ENCODE results near the gene AGPAT4. TPM values are rescaled to one million over a fixed set of nuclear protein-coding genes. Genes with fewer than 3 reads are reported as not detected.
A peak's percentile ranks its signal among the peaks of the same experiment; 100 is the strongest.

AGPAT4 gene
- total RNA-seq, 2 donors from 2014 or later: 8.0 to 9.5 TPM

GRCh38 chr6:161101517-161101916 lies 172.3 kb downstream of the AGPAT4 start:
- no peak overlapping the region for H3K27ac Mint-ChIP-seq
- H3K4me3 Mint-ChIP-seq: no peak overlapping the region
- ATAC-seq (replicated peaks in 1 of 2): no peak
- no peaks in the 10 kb centered on the region for H3K9me3 Mint-ChIP-seq
- no peaks in the 10 kb centered on the region for H3K27me3 Mint-ChIP-seq (ENCODE audit: low read depth)
- peaks cover 10 to 27% of the 10 kb centered on the region in 2 donors for H3K36me3 Mint-ChIP-seq (ENCODE audit: insufficient read depth in 2 of 2)
- no peak for DNase-seq
- H3K4me1 Mint-ChIP-seq (ENCODE audit: low read depth): peaks cover 10% of the 10 kb centered on the region

GRCh38 chr6:161100072-161100471 lies 173.8 kb downstream of the AGPAT4 start:
- H3K4me3 Mint-ChIP-seq: no peak overlapping the region
- H3K4me1 Mint-ChIP-seq (ENCODE audit: low read depth): peaks cover 4% of the 10 kb centered on the region
- DNase-seq: no peak
- H3K36me3 Mint-ChIP-seq (ENCODE audit: insufficient read depth in 2 of 2): peaks cover 8 to 16% of the 10 kb centered on the region in 2 donors
- no peak for ATAC-seq (replicated peaks in 1 of 2)
- H3K27ac Mint-ChIP-seq: no peak overlapping the region
- H3K9me3 Mint-ChIP-seq: no peaks in the 10 kb centered on the region
- no peaks in the 10 kb centered on the region for H3K27me3 Mint-ChIP-seq (ENCODE audit: low read depth)

- Mint-ChIP-seq H3K9me3 (no peaks in the 10 kb centered on the region), H3K4me1 (ENCODE audit: low read depth) (peaks cover 9% of the 10 kb centered on the region), H3K36me3 (ENCODE audit: insufficient read depth in 2 of 2) (peaks cover 0 to 12% of the 10 kb centered on the region in 2 donors), H3K27me3 (ENCODE audit: low read depth) (no peaks in the 10 kb centered on the region), H3K4me3 (no peak overlapping the region), H3K27ac (no peak overlapping the region)
- ATAC-seq (replicated peaks in 1 of 2) (no peak), DNase-seq (no peak)
These were observed 177.9 kb downstream of the AGPAT4 start for GRCh38 chr6:161095916-161096315.

GRCh38 chr6:161094955-161095354 lies 178.9 kb downstream of the AGPAT4 start:
- no peak for DNase-seq
- H3K4me1 Mint-ChIP-seq (ENCODE audit: low read depth): peaks cover 9% of the 10 kb centered on the region

GRCh38 chr6:161091972-161092701 lies 181.7 kb downstream of the AGPAT4 start:
- DNase-seq (no peak), ATAC-seq (replicated peaks in 1 of 2) (peak; percentile 46 to 80)
- Mint-ChIP-seq H3K27ac (no peak overlapping the region), H3K4me1 (ENCODE audit: low read depth) (peaks cover 9% of the 10 kb centered on the region), H3K27me3 (ENCODE audit: low read depth) (no peaks in the 10 kb centered on the region), H3K9me3 (no peaks in the 10 kb centered on the region), H3K36me3 (ENCODE audit: insufficient read depth in 2 of 2) (peaks cover 4 to 19% of the 10 kb centered on the region in 2 donors), H3K4me3 (peak overlapping the region in 1 of 2 donors; percentile 23)

More at GRCh38 chr6:161094955-161095354, 178.9 kb downstream of the AGPAT4 start:
- Mint-ChIP-seq H3K27me3 (ENCODE audit: low read depth) (no peaks in the 10 kb centered on the region), H3K36me3 (ENCODE audit: insufficient read depth in 2 of 2) (peaks cover 2 to 13% of the 10 kb centered on the region in 2 donors), H3K27ac (no peak overlapping the region), H3K4me3 (no peak overlapping the region), H3K9me3 (no peaks in the 10 kb centered on the region)
- ATAC-seq (replicated peaks in 1 of 2): no peak

GRCh38 chr6:161091151-161091550 lies 182.7 kb downstream of the AGPAT4 start:
- ATAC-seq (replicated peaks in 1 of 2): peak in 1 of 2 donors; percentile 38
- Mint-ChIP-seq H3K36me3 (ENCODE audit: insufficient read depth in 2 of 2) (peaks cover 5 to 18% of the 10 kb centered on the region in 2 donors), H3K27me3 (ENCODE audit: low read depth) (no peaks in the 10 kb centered on the region), H3K9me3 (no peaks in the 10 kb centered on the region), H3K27ac (no peak overlapping the region), H3K4me1 (ENCODE audit: low read depth) (peaks cover 9% of the 10 kb centered on the region), H3K4me3 (no peak overlapping the region)
- DNase-seq: no peak

- Mint-ChIP-seq H3K36me3 (ENCODE audit: insufficient read depth in 2 of 2) (peaks cover 7 to 19% of the 10 kb centered on the region in 2 donors), H3K27ac (no peak overlapping the region), H3K4me3 (no peak overlapping the region), H3K27me3 (ENCODE audit: low read depth) (no peaks in the 10 kb centered on the region), H3K9me3 (no peaks in the 10 kb centered on the region), H3K4me1 (ENCODE audit: low read depth) (peaks cover 26% of the 10 kb centered on the region)
- DNase-seq (no peak), ATAC-seq (replicated peaks in 1 of 2) (no peak)
These were observed 185.1 kb downstream of the AGPAT4 start for GRCh38 chr6:161088676-161089328.

- ATAC-seq (replicated peaks in 1 of 2) (peak; percentile 96 to 97), DNase-seq (no peak)
- H3K36me3 Mint-ChIP-seq (ENCODE audit: insufficient read depth in 2 of 2): peaks cover 5 to 15% of the 10 kb centered on the region in 2 donors
- H3K4me3 Mint-ChIP-seq: peak overlapping the region; percentile 36 to 58
- H3K27ac Mint-ChIP-seq: peak overlapping the region; percentile 61
- peaks cover 16% of the 10 kb centered on the region for H3K4me1 Mint-ChIP-seq (ENCODE audit: low read depth)
- no peaks in the 10 kb centered on the region for H3K27me3 Mint-ChIP-seq (ENCODE audit: low read depth)
- H3K9me3 Mint-ChIP-seq: no peaks in the 10 kb centered on the region
These were observed 188.6 kb downstream of the AGPAT4 start for GRCh38 chr6:161085246-161085645.

GRCh38 chr6:161082215-161082614 lies 191.6 kb downstream of the AGPAT4 start:
- no peak overlapping the region for H3K27ac Mint-ChIP-seq
- peaks cover 16% of the 10 kb centered on the region for H3K4me1 Mint-ChIP-seq (ENCODE audit: low read depth)
- no peak for DNase-seq
- ATAC-seq (replicated peaks in 1 of 2): no peak
- peaks cover 3 to 5% of the 10 kb centered on the region in 2 donors for H3K36me3 Mint-ChIP-seq (ENCODE audit: insufficient read depth in 2 of 2)
- H3K27me3 Mint-ChIP-seq (ENCODE audit: low read depth): no peaks in the 10 kb centered on the region
- H3K4me3 Mint-ChIP-seq: no peak overlapping the region
- H3K9me3 Mint-ChIP-seq: no peaks in the 10 kb centered on the region

- Mint-ChIP-seq H3K9me3 (no peaks in the 10 kb centered on the region), H3K36me3 (ENCODE audit: insufficient read depth in 2 of 2) (peaks cover 2 to 3% of the 10 kb centered on the region in 2 donors), H3K4me1 (ENCODE audit: low read depth) (peaks cover 12% of the 10 kb centered on the region), H3K27ac (peak overlapping the region; percentile 90), H3K27me3 (ENCODE audit: low read depth) (no peaks in the 10 kb centered on the region), H3K4me3 (peak overlapping the region in 1 of 2 donors; percentile 26)
- ATAC-seq (replicated peaks in 1 of 2): peak in 1 of 2 donors; percentile 12
- no peak for DNase-seq
These were observed 193.4 kb downstream of the AGPAT4 start for GRCh38 chr6:161080263-161080970.
